Neural crest cell (in vitro differentiated cells): Measurements from ENCODE around the gene GFER. TPM values are rescaled to one million over a fixed set of nuclear protein-coding genes. Genes with fewer than 3 reads are reported as not detected.

Source experiments
- DNase-seq: peaks from one replicate; pipeline ENCODE4 v3.0.0; 2021; ENCODE audit warnings: low read depth, mixed read lengths, low spot score
- H3K27ac Mint-ChIP-seq: one replicate; pipeline ENCODE4 v1.8.0; 2021; ENCODE audit warnings: mild to moderate bottlenecking, mixed read lengths; ENCODE audit not compliant: unreplicated experiment
- H3K27me3 Mint-ChIP-seq: 2 replicates; pipeline ENCODE4 v1.8.0; 2021; ENCODE audit warnings: low read depth, mild to moderate bottlenecking, mixed read lengths
- H3K36me3 Mint-ChIP-seq: 2 replicates; pipeline ENCODE4 v1.8.0; 2021; ENCODE audit warnings: low read depth, mild to moderate bottlenecking, mixed read lengths
- H3K4me1 Mint-ChIP-seq: 2 replicates; pipeline ENCODE4 v1.8.0; 2021; ENCODE audit warnings: mixed read lengths
- H3K4me3 Mint-ChIP-seq: one replicate; pipeline ENCODE4 v1.8.0; 2021; ENCODE audit warnings: mild to moderate bottlenecking, mixed read lengths
- H3K9me3 Mint-ChIP-seq: 2 replicates; pipeline ENCODE4 v1.8.0; 2021; ENCODE audit warnings: mixed read lengths
- total RNA-seq: library from RNA; stranded (reverse); gene quantifications from 2 replicates; pipeline ENCODE4 v1.2.1, GENCODE V29; 2021
- TF ChIP-seq, protein P1 (sequence below): fragments of 200-600 bp; sonication (generic); conservative IDR thresholded peaks from 2 replicates; pipeline ENCODE4 v1.5.0; 2021; ENCODE audit warnings: antibody characterized with exemption, mild to moderate bottlenecking

Gene GFER
- total RNA-seq, 1 donor from 2014 or later: 42.5 TPM

DNA sequence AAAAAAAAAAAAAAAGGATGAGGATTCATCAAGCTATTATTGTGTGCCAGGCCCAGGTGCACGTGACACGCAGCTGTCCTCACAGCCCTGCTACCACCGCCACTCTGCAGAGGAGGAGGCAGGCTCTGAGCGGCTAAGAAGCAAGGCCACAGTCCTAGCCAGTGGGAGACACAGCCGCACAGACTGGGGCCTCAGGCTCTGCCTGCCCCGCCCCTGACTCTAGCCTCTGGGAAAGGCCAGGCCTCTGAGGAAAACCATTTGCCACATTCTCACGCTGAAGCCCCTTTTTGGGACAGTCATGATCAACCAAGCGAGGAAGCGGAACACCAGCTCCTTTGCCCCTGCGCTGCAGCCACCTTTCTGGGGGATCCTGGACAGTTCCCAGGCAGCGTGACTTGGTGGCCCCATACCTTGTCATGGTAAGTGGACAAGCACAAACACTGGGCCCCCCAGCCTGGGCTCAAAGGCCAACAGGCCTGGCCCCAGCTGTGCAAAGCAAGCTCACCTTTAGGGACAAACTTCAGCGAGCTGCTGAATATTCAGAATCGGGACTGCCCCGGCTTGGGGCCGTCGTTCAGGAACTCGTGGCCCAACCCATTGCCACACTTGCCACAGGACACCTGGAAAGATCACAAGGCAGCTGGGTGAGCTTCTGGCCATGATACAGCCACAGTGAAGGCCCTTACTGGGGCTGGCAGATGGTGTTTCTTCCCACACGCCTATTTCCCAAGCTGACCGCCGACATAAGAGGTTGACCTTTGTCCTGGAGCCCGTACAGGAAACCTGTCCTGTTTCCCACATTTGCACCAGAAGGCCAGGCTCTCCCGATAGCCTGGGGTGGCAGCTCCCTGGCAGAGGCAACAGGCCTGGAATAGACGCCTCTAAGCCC is 43.5 kb upstream of the GFER start:
- H3K4me3 Mint-ChIP-seq: peak overlapping the region; percentile 56

DNA sequence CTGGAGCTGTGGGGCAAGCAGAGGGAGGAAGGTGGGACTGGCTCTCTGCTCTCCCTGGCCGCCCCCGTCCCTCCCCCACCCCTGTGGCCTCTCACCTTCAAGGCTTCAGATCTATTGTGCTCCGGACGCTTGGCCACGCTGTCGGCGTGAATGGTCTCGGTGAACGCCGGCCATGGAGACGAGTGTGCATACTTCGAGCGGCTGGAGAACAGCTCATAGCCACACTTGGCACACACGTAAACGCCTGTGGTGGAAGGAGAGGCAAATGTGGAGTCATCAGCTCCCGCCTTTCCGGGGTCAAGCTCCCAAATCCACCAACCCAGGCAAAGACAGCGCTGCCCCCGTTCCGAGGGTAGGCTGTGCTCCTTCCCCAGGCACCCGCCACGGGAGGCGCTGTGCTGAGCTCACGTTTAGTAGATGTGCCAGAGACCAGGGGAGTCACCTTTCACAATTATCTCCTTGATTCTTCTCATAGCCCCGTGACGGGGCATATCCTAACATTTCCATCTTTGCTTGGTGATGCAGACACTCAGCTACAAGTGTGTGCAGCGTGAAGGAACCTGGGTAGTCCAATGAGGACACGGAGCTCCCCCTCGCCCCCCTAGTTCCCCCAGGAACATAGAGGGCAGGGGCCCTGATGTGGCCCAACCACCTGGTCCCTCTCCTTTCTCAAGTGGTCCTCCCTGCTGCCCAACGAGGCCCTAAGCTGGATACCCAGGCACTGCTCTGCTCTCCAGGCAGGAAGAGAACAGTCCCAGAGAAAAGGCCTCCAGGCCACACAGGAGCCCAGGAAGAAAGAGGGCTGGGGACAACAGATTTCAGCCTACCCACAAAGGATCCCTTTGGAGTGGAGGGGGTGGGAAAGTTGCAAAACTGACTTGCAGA is 42.6 kb upstream of the GFER start:
- no peaks in the 10 kb centered on the region for H3K9me3 Mint-ChIP-seq
- H3K36me3 Mint-ChIP-seq: no peaks in the 10 kb centered on the region
- DNase-seq: no peak
- H3K4me3 Mint-ChIP-seq: peak overlapping the region; percentile 90
- TF ChIP-seq, protein P1, sequence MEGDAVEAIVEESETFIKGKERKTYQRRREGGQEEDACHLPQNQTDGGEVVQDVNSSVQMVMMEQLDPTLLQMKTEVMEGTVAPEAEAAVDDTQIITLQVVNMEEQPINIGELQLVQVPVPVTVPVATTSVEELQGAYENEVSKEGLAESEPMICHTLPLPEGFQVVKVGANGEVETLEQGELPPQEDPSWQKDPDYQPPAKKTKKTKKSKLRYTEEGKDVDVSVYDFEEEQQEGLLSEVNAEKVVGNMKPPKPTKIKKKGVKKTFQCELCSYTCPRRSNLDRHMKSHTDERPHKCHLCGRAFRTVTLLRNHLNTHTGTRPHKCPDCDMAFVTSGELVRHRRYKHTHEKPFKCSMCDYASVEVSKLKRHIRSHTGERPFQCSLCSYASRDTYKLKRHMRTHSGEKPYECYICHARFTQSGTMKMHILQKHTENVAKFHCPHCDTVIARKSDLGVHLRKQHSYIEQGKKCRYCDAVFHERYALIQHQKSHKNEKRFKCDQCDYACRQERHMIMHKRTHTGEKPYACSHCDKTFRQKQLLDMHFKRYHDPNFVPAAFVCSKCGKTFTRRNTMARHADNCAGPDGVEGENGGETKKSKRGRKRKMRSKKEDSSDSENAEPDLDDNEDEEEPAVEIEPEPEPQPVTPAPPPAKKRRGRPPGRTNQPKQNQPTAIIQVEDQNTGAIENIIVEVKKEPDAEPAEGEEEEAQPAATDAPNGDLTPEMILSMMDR: peak; percentile 14
- H3K27me3 Mint-ChIP-seq: no peaks in the 10 kb centered on the region
- no peak overlapping the region for H3K27ac Mint-ChIP-seq
- peaks cover 14% of the 10 kb centered on the region for H3K4me1 Mint-ChIP-seq

More for the DNA sequence above, 43.5 kb upstream of the GFER start:
- Mint-ChIP-seq H3K36me3 (no peaks in the 10 kb centered on the region), H3K27me3 (no peaks in the 10 kb centered on the region), H3K4me1 (peaks cover 14% of the 10 kb centered on the region), H3K27ac (no peak overlapping the region), H3K9me3 (no peaks in the 10 kb centered on the region)
- no peak for DNase-seq
- TF ChIP-seq, protein P1: no peak

DNA sequence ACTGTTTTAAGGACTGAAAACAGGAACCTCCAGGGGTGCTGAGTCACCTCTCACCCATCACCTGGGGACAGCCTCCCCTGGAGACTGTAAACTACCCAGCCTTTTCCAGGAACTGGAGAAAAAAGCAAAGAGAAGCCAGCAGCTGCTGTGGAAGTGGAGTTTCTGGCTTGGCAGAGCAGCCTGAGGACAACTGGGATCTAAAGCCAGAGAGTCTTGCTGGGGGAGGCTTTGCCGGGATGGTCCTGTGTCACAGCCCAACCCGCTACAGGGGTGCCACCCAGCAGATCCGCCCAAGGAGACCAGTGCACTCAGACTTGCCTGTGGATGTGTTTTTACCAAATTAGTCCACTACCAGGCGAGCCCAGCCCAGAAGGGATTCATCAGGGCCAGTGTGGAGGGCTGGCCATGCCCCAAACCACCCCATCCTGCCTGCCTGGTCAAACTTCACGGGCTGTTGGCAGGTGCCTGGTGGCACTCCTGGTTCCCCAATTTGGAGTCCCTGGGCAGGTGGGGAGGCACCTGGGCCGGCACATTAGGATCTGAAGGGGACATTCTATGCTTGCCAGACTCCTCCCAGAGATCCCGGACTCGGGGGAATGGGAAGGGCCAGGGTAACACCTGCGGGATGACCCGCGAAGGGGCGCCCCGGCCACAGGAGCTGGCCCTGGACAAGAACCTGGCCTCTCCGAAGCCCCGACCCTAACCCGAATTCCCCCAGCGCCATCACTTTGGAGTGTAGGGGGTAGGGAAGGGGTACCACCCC is 41.8 kb upstream of the GFER start:
- no peaks in the 10 kb centered on the region for H3K27me3 Mint-ChIP-seq

DNA sequence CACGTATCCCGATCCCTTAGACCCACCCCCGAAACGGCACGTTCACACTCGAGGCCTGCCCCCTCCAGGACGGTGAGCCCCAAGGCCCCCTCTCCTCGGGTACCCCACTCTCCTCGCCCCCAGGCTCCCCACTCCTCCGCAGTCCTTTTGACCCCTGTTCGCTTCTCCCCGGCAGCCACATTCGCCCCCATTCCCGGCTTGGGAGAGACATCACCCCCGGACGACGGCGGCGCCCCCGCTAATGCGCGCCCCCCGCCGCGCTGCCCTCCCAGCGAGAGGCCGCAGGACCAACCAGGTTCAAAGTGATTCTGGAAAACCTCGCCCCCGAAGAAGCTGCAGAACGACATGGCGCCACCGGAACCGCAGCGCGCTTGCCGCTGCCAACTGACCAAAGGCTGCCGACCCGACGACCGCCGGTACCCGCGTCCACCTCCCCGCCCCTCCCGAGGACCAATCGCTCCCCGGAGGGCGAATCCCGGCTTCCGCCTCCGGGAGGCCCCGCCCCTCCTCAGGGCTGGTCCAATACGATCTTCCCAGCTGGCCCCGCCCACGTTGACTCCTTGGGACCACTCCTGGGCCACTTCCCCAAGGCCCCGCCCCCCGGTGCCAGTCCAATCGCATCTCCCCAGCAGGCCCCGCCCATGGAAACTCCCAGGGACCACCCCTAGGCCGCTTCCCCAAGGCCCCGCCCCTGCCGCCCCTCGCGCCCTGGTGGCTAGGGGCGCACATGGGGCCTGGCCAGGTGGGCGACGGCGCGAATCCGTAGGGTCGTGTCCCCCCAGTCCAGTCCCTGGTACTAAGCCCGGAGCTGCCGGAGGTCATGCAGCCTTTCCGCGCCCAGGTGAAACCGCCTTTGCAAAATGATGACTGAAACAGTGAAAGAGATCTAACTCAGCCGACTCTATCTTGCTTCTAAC is 40.9 kb upstream of the GFER start, which contains the start of gene MSRB1:
Gene MSRB1 (minus strand): TSS at position 390 of the 917 bp plus-strand sequence. CDS start 43 bp downstream, at position 347.
- peak within 1 kb of the TSS; percentile 92 for H3K27ac Mint-ChIP-seq

More for the DNA sequence above, 41.8 kb upstream of the GFER start:
- no peaks in the 10 kb centered on the region for H3K9me3 Mint-ChIP-seq
- DNase-seq: no peak
- H3K4me1 Mint-ChIP-seq: peaks cover 14% of the 10 kb centered on the region
- no peaks in the 10 kb centered on the region for H3K36me3 Mint-ChIP-seq
- no peak overlapping the region for H3K27ac Mint-ChIP-seq
- H3K4me3 Mint-ChIP-seq: peak overlapping the region; percentile 90
- TF ChIP-seq, protein P1: no peak

More for the DNA sequence above, 40.9 kb upstream of the GFER start, which contains the start of gene MSRB1:
- no peaks in the 10 kb centered on the region for H3K36me3 Mint-ChIP-seq
- H3K4me1 Mint-ChIP-seq: peaks cover 14% of the 10 kb centered on the region
- TF ChIP-seq, protein P1: no peak
- no peaks in the 10 kb centered on the region for H3K27me3 Mint-ChIP-seq
- H3K4me3 Mint-ChIP-seq: peak within 1 kb of the TSS; percentile 90
- H3K9me3 Mint-ChIP-seq: no peaks in the 10 kb centered on the region
- peak; percentile 100 for DNase-seq
